Neural progenitor cell (in vitro differentiated cells): ENCODE measurements around the gene GMPPA. TPM values are rescaled to one million over a fixed set of nuclear protein-coding genes. Genes with fewer than 3 reads are reported as not detected.
A peak's percentile ranks its signal among the peaks of the same experiment; 100 is the strongest.

Experiments used
- DNase-seq: peaks from one replicate; pipeline ENCODE4 v3.0.0-alpha.2; 2016; ENCODE audit warnings: low spot score
- H2AFZ ChIP-seq: fragments of 200-600 bp; sonication (generic); replicated peaks from 2 replicates; pipeline ENCODE4 v1.6.1; 2016; ENCODE audit warnings: antibody characterized with exemption
- H3F3A ChIP-seq: fragments of 200-600 bp; sonication (generic); 2 replicates; pipeline ENCODE4 v1.6.1; 2016; ENCODE audit warnings: antibody characterized with exemption, low read depth
- H3K27ac ChIP-seq: fragments of 200-600 bp; sonication (generic); 2 replicates; pipeline ENCODE4 v1.5.1; 2016; ENCODE audit warnings: mild to moderate bottlenecking
- H3K27me3 ChIP-seq: fragments of 200-600 bp; sonication (generic); 2 replicates; pipeline ENCODE4 v1.6.1; 2016; ENCODE audit warnings: mild to moderate bottlenecking, moderate library complexity
- H3K36me3 ChIP-seq: fragments of 200-600 bp; sonication (generic); 2 replicates; pipeline ENCODE4 v1.5.1; 2016
- H3K4me1 ChIP-seq: fragments of 200-600 bp; sonication (generic); 2 replicates; pipeline ENCODE4 v1.6.1; 2016; ENCODE audit warnings: mixed run types
- H3K4me2 ChIP-seq: fragments of 200-600 bp; sonication (generic); 2 replicates; pipeline ENCODE4 v1.6.1; 2016
- H3K4me3 ChIP-seq: fragments of 200-600 bp; sonication (generic); 2 replicates; pipeline ENCODE4 v1.5.1; 2016
- H3K79me2 ChIP-seq: fragments of 200-600 bp; sonication (generic); 2 replicates; pipeline ENCODE4 v1.6.1; 2016; ENCODE audit warnings: low read depth
- H3K9ac ChIP-seq: fragments of 200-600 bp; sonication (generic); 2 replicates; pipeline ENCODE4 v1.6.1; 2016
- H3K9me3 ChIP-seq: fragments of 200-600 bp; sonication (generic); 2 replicates; pipeline ENCODE4 v1.5.1; 2016; ENCODE audit warnings: low read depth
- H4K20me1 ChIP-seq: fragments of 200-600 bp; sonication (generic); 2 replicates; pipeline ENCODE4 v1.6.1; 2016; ENCODE audit warnings: low read depth
- H3K27ac Mint-ChIP-seq: 3 replicates; pipeline ENCODE4 v1.8.0; 2021; ENCODE audit warnings: mixed read lengths
- H3K27me3 Mint-ChIP-seq: 2 replicates; pipeline ENCODE4 v1.8.0; 2022; ENCODE audit warnings: low read depth, mild to moderate bottlenecking, inconsistent platforms, moderate library complexity, mixed read lengths; ENCODE audit not compliant: insufficient read depth
- H3K36me3 Mint-ChIP-seq: 3 replicates; pipeline ENCODE4 v1.8.0; 2021; ENCODE audit warnings: mixed read lengths
- H3K4me1 Mint-ChIP-seq: 3 replicates; pipeline ENCODE4 v1.8.0; 2021; ENCODE audit warnings: mixed read lengths
- H3K4me3 Mint-ChIP-seq: 3 replicates; pipeline ENCODE4 v1.8.0; 2021; ENCODE audit warnings: mild to moderate bottlenecking, moderate library complexity, mixed read lengths
- H3K9me3 Mint-ChIP-seq: 3 replicates; pipeline ENCODE4 v1.8.0; 2020; ENCODE audit warnings: mixed read lengths
- EZH2 ChIP-seq: fragments of 200-600 bp; sonication (generic); IDR thresholded peaks from 2 replicates; pipeline ENCODE4 v1.6.1; 2017; ENCODE audit warnings: antibody characterized with exemption, mild to moderate bottlenecking, moderate library complexity
- EZH2phosphoT487 ChIP-seq: fragments of 200-600 bp; sonication (generic); IDR thresholded peaks from 2 replicates; pipeline ENCODE4 v1.6.1; 2017; ENCODE audit warnings: antibody characterized with exemption
- total RNA-seq: library from RNA; depleted of rRNA; stranded (reverse); fragments of >200 nt; gene quantifications from 2 replicates; pipeline ENCODE4 v1.2.3, GENCODE V29; 2015; ENCODE audit warnings: low replicate concordance
- TF ChIP-seq, protein P1 (sequence below): fragments of 200-600 bp; sonication (generic); IDR thresholded peaks from 2 replicates; pipeline ENCODE4 v1.5.1; 2017; ENCODE audit warnings: antibody characterized with exemption, mild to moderate bottlenecking

Gene GMPPA
- total RNA-seq, 1 donor from 2014 or later: 49.3 TPM

DNA sequence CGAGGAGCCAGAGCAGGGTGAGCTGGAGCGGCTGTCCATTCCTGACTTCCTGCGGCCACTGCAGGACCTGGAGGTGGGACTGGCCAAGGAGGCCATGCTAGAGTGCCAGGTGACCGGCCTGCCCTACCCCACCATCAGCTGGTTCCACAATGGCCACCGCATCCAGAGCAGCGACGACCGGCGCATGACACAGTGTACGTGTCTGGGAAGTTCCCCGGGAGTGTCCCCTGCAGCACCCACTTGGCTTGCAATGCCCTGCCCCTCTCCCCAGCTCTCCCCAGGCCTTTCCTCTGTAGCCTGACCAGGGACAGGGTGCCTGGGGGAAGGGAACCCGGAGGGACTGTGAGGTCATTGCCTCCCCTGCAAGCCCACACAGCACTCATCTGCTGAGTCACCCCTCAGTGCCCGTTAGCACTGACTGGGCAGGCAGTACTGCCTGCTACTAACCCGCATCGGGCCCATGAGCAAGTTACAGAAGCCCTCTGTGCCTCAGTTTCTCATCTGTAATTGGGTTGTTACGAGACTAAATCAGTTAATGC, 29.4 kb upstream of the GMPPA start:
- Histone ChIP-seq H3K36me3 (no peaks in the 10 kb centered on the region), H3K4me3 (no peak overlapping the region), H3K27me3 (no peaks in the 10 kb centered on the region), H3K79me2 (no peaks in the 10 kb centered on the region), H3K4me1 (no peaks in the 10 kb centered on the region), H3K9me3 (no peaks in the 10 kb centered on the region), H3K9ac (no peak overlapping the region), H3F3A (no peaks in the 10 kb centered on the region), H3K27ac (no peak overlapping the region), H4K20me1 (no peaks in the 10 kb centered on the region), H3K4me2 (no peak overlapping the region), H2AFZ (no peak overlapping the region)
- H3K9me3 Mint-ChIP-seq: peaks cover 2% of the 10 kb centered on the region
- H3K4me3 Mint-ChIP-seq: no peak overlapping the region
- H3K4me1 Mint-ChIP-seq: peaks cover 6% of the 10 kb centered on the region
- H3K36me3 Mint-ChIP-seq: no peaks in the 10 kb centered on the region
- TF ChIP-seq, protein P1, sequence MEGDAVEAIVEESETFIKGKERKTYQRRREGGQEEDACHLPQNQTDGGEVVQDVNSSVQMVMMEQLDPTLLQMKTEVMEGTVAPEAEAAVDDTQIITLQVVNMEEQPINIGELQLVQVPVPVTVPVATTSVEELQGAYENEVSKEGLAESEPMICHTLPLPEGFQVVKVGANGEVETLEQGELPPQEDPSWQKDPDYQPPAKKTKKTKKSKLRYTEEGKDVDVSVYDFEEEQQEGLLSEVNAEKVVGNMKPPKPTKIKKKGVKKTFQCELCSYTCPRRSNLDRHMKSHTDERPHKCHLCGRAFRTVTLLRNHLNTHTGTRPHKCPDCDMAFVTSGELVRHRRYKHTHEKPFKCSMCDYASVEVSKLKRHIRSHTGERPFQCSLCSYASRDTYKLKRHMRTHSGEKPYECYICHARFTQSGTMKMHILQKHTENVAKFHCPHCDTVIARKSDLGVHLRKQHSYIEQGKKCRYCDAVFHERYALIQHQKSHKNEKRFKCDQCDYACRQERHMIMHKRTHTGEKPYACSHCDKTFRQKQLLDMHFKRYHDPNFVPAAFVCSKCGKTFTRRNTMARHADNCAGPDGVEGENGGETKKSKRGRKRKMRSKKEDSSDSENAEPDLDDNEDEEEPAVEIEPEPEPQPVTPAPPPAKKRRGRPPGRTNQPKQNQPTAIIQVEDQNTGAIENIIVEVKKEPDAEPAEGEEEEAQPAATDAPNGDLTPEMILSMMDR: no peak
- TF ChIP-seq EZH2phosphoT487 (no peak), EZH2 (no peak)
- no peak for DNase-seq
- H3K27ac Mint-ChIP-seq: no peak overlapping the region
- peaks cover 9% of the 10 kb centered on the region for H3K27me3 Mint-ChIP-seq

DNA sequence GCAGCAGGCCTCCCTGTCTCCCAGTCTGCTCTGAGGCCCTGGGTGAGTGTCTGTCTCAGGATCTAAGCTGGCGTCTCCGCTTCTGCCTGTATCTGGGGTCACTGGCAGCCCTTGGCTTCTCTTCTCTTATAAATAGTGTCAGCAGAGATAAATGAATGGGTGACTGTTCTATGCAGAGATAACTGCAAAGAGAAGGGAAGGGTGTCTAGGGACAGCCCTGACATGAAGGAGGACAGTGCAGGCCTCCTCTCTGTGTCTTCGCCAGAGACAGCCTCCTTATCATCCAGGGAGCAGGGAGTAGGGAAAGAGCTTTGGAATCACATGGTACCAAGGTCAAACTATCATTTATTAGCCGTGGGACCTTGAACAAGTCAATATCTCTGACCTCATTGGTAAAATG, 28.3 kb upstream of the GMPPA start:
- Histone ChIP-seq H3K9ac (no peak overlapping the region), H3K9me3 (no peaks in the 10 kb centered on the region), H3K4me3 (no peak overlapping the region), H3K4me2 (no peak overlapping the region), H3K79me2 (no peaks in the 10 kb centered on the region), H3K27me3 (no peaks in the 10 kb centered on the region), H3K36me3 (no peaks in the 10 kb centered on the region), H3F3A (no peaks in the 10 kb centered on the region), H4K20me1 (no peaks in the 10 kb centered on the region), H3K4me1 (no peaks in the 10 kb centered on the region), H3K27ac (no peak overlapping the region), H2AFZ (no peak overlapping the region)
- TF ChIP-seq, protein P1: no peak
- TF ChIP-seq EZH2phosphoT487 (no peak), EZH2 (no peak)
- Mint-ChIP-seq H3K27me3 (peaks cover 10% of the 10 kb centered on the region), H3K36me3 (no peaks in the 10 kb centered on the region), H3K4me1 (peaks cover 11% of the 10 kb centered on the region), H3K4me3 (no peak overlapping the region), H3K9me3 (peaks cover 2% of the 10 kb centered on the region), H3K27ac (peak overlapping the region; percentile 50)
- no peak for DNase-seq

- Histone ChIP-seq H3K27ac (no peak overlapping the region), H3K9me3 (no peaks in the 10 kb centered on the region), H3K36me3 (no peaks in the 10 kb centered on the region), H3K4me2 (no peak overlapping the region), H3K9ac (no peak overlapping the region), H4K20me1 (no peaks in the 10 kb centered on the region), H3K4me1 (peaks cover 4% of the 10 kb centered on the region), H3K4me3 (no peak overlapping the region), H2AFZ (no peak overlapping the region), H3K27me3 (no peaks in the 10 kb centered on the region), H3K79me2 (no peaks in the 10 kb centered on the region), H3F3A (no peaks in the 10 kb centered on the region)
- H3K36me3 Mint-ChIP-seq: no peaks in the 10 kb centered on the region
- H3K4me3 Mint-ChIP-seq: no peak overlapping the region
- H3K27me3 Mint-ChIP-seq: peaks cover 9% of the 10 kb centered on the region
- no peak for DNase-seq
- peaks cover 20% of the 10 kb centered on the region for H3K4me1 Mint-ChIP-seq
- peaks cover 2% of the 10 kb centered on the region for H3K9me3 Mint-ChIP-seq
- no peak overlapping the region for H3K27ac Mint-ChIP-seq
- TF ChIP-seq, protein P1: no peak
- TF ChIP-seq EZH2phosphoT487 (no peak), EZH2 (no peak)
Measured at GRCh38 chr2:219471476-219472371, 27.0 kb upstream of the GMPPA start.
